IPS-20b (cell line): Measurements from ENCODE around the gene KIAA1755.

Experiments
- H3K27ac ChIP-seq: one replicate; pipeline ENCODE4 v1.5.1; 2013; ENCODE audit warnings: low read length
- H3K27me3 ChIP-seq: 2 replicates; pipeline ENCODE4 v1.6.1; 2013; ENCODE audit warnings: mild to moderate bottlenecking, low read length, inconsistent platforms; ENCODE audit not compliant: insufficient read depth
- H3K36me3 ChIP-seq: 2 replicates; pipeline ENCODE4 v1.6.1; 2013; ENCODE audit warnings: low read depth, mild to moderate bottlenecking, inconsistent platforms, low read length, moderate library complexity; ENCODE audit not compliant: insufficient read depth
- H3K4me1 ChIP-seq: 2 replicates; pipeline ENCODE4 v1.6.1; 2013; ENCODE audit warnings: mild to moderate bottlenecking, control low read depth, inconsistent platforms, low read length, moderate library complexity; ENCODE audit not compliant: insufficient read depth
- H3K4me3 ChIP-seq: 2 replicates; pipeline ENCODE4 v1.5.1; 2013; ENCODE audit warnings: mild to moderate bottlenecking, low read length, inconsistent platforms
- H3K9ac ChIP-seq: 2 replicates; pipeline ENCODE4 v1.6.1; 2013; ENCODE audit warnings: low read depth, mild to moderate bottlenecking, inconsistent platforms, low read length, moderate library complexity
- H3K9me3 ChIP-seq: 2 replicates; pipeline ENCODE4 v1.6.1; 2013; ENCODE audit warnings: mild to moderate bottlenecking, low read depth, low read length, inconsistent platforms; ENCODE audit not compliant: insufficient read depth

The KIAA1755 gene

GRCh38 chr20:38214256-38215193 is 46.0 kb downstream of the KIAA1755 start:
- no peaks in the 10 kb centered on the region for H3K36me3 ChIP-seq
- no peak overlapping the region for H3K4me3 ChIP-seq
- H3K27me3 ChIP-seq: no peaks in the 10 kb centered on the region; the same call in 1 of the 2 replicates
- no peak overlapping the region for H3K9ac ChIP-seq
- H3K27ac ChIP-seq: no peak overlapping the region
- H3K9me3 ChIP-seq: no peaks in the 10 kb centered on the region
- H3K4me1 ChIP-seq: no peaks in the 10 kb centered on the region

DNA sequence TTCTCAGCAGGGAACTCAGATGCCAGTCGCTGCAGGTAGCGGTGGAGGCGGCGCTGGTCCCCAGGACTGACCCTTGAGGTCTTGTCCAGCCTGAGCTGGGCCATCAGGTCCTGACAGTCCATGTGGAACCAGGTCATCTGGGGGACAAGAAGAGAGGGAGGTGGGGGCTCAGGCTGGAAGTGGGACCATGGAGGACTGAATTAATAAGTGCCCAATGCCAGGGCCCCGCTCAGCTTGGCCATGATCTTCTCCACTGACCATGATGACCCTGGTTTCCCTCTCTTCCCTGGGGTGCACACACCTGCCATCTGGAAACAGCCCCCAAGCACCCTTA is 47.0 kb downstream of the KIAA1755 start:
- Histone ChIP-seq H3K36me3 (no peaks in the 10 kb centered on the region), H3K9ac (no peak overlapping the region), H3K4me1 (no peaks in the 10 kb centered on the region), H3K27ac (no peak overlapping the region), H3K4me3 (no peak overlapping the region), H3K9me3 (no peaks in the 10 kb centered on the region), H3K27me3 (no peaks in the 10 kb centered on the region; the same call in 1 of the 2 replicates)

GRCh38 chr20:38212806-38213606 is 47.5 kb downstream of the KIAA1755 start:
- no peak overlapping the region for H3K4me3 ChIP-seq
- no peaks in the 10 kb centered on the region for H3K4me1 ChIP-seq
- no peaks in the 10 kb centered on the region for H3K27me3 ChIP-seq
- no peaks in the 10 kb centered on the region for H3K9me3 ChIP-seq
- no peaks in the 10 kb centered on the region for H3K36me3 ChIP-seq
- H3K9ac ChIP-seq: no peak overlapping the region
- H3K27ac ChIP-seq: no peak overlapping the region

DNA sequence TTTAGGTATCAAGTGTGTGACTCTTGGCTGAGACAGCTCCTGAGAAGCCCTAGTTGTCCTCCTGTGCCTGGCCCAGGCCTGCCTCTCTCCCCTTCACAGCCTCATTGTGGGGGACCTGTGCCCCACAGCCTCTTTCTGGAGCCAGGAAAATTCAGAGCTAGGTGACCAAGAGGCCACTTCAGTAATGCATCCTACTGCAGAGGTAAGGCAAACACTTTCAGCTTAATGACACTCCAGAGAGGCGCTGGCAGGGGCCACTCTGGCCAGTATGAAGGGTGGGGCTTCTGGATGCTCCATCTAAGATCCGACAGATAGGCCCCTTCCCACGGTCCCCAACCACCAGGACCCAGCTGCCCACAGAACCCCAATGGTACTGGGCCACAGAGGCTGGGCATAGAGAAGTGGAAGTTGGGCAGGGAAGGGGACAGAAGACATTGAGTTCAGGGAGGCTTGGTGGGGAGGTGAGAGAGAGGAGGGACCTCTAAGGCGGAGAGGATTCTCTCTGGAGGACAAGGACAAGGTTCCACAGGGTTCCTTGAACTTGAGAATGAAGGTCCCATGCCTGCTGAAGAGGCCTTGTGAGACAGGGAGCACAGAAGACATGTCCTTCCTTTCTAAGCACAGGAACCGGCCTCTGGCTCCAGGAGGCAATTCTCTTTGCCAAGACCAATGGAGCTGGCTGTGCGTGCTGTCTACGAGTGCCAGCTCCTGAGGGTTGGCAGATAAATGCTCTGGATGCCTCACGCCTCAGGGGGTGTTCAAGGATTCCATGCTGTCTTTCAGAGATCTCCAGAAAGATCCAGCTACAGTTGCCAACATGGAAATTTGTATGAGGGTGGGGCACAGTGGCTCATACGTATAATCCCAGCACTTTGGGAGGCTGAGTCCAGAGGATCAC is 49.1 kb downstream of the KIAA1755 start:
- Histone ChIP-seq H3K36me3 (no peaks in the 10 kb centered on the region), H3K4me3 (no peak overlapping the region), H3K4me1 (no peaks in the 10 kb centered on the region), H3K27me3 (no peaks in the 10 kb centered on the region), H3K27ac (no peak overlapping the region), H3K9me3 (no peaks in the 10 kb centered on the region), H3K9ac (no peak overlapping the region)

DNA sequence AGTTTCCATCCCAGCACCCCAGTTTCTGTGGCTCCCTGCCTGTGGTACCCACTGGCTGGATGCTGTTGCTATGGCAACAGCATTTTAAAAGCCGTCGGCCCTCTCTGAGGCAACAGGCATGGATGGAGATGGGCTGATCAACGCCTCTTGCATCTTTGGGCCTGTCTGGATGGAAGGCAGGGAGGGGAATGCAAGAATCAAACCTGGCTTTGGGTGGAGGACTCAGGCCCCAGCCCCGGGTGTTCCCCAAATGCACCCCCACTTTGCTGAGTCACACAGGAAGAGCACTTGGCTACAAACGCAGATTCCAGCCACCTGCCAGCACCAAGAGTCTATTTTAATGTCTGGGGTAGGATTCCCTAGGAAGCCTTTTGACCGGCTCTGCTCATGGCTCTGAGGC is 49.8 kb downstream of the KIAA1755 start:
- H3K4me3 ChIP-seq: no peak overlapping the region
- H3K27ac ChIP-seq: no peak overlapping the region
- H3K4me1 ChIP-seq: no peaks in the 10 kb centered on the region
- H3K9me3 ChIP-seq: no peaks in the 10 kb centered on the region
- H3K9ac ChIP-seq: no peak overlapping the region
- H3K27me3 ChIP-seq: no peaks in the 10 kb centered on the region
- H3K36me3 ChIP-seq: no peaks in the 10 kb centered on the region

DNA sequence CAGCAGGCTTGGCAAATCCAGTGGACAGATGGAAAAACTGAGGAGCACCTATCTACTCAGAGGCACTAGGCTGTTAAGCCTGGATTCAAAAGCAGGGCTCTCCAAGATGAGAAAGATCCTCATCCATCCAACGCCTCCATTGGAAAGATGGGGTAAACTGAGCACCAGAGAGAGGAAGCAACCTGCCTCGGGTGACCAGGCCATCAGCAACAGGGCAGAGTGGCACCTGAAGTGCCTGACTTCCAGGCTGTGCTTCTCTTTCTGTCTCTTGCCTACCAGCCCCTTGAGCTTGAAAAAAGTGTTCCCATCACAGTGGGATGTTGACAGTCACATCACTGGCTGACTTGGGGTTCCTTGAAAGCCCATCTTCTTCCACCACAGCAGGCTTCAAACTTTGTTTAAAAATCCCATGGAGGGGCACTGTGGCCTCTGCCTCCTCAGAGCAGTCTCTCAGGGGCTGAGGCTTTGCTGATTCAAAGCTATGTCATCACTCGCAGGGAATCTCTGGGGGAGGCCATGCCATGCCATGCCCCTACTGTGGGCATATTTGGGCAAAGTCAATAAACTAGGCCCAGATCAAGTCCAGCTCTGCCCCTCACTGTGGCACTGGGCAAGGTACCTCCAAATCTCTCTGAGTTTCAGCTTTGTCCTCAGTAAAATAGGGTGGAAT is 50.7 kb downstream of the KIAA1755 start:
- no peak overlapping the region for H3K27ac ChIP-seq
- no peaks in the 10 kb centered on the region for H3K27me3 ChIP-seq
- no peaks in the 10 kb centered on the region for H3K9me3 ChIP-seq
- H3K36me3 ChIP-seq: no peaks in the 10 kb centered on the region
- H3K4me1 ChIP-seq: no peaks in the 10 kb centered on the region
- H3K9ac ChIP-seq: no peak overlapping the region
- H3K4me3 ChIP-seq: no peak overlapping the region

- Histone ChIP-seq H3K36me3 (no peaks in the 10 kb centered on the region), H3K4me1 (no peaks in the 10 kb centered on the region), H3K4me3 (no peak overlapping the region), H3K27ac (no peak overlapping the region), H3K9ac (no peak overlapping the region), H3K9me3 (no peaks in the 10 kb centered on the region), H3K27me3 (no peaks in the 10 kb centered on the region)
Measured at GRCh38 chr20:38209054-38209675, 51.4 kb downstream of the KIAA1755 start.

GRCh38 chr20:38208523-38208922 is 52.0 kb downstream of the KIAA1755 start:
- H3K27me3 ChIP-seq: no peaks in the 10 kb centered on the region
- H3K36me3 ChIP-seq: no peaks in the 10 kb centered on the region
- H3K27ac ChIP-seq: no peak overlapping the region
- H3K4me3 ChIP-seq: no peak overlapping the region
- no peaks in the 10 kb centered on the region for H3K9me3 ChIP-seq
- H3K4me1 ChIP-seq: no peaks in the 10 kb centered on the region
- no peak overlapping the region for H3K9ac ChIP-seq

DNA sequence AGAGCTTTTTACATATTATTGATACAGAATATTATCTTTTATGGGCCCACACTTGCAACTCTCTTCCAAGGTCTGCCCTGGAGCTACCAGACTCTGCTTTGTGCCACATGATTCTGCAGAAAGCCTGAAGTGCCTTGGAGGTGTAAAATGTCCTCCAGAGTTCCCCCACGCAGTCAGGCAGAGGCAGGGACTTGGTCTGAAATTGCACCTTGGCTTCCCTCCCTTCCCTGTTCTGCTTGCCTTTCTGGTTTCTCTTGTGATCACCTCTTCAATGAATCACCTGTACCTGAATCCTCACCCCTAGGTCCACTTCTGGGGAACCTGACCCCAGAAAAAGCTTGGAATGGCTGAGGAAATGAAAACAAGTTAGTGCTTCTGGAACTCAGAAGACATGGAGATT is 52.4 kb downstream of the KIAA1755 start:
- Histone ChIP-seq H3K27me3 (no peaks in the 10 kb centered on the region), H3K9me3 (no peaks in the 10 kb centered on the region), H3K4me1 (no peaks in the 10 kb centered on the region), H3K9ac (no peak overlapping the region), H3K4me3 (no peak overlapping the region), H3K36me3 (no peaks in the 10 kb centered on the region), H3K27ac (no peak overlapping the region)

DNA sequence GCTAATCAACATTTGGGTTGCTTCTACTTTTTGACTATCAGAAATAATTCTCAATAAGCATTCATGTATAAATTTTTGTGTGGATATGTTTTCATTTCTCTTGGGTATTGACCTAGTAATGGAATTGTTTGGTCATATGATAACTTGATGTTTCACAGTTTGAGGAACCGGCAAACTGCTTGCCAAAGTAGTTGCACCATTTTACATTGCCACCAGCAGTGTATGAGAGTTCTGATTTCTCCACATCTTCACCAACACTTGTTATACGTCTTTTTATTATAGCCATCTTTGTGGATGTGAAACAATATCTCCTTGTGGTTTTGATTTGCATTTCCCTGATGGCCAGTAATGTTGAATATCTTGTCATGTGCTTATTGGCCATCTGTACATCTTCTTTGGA is 52.9 kb downstream of the KIAA1755 start:
- Histone ChIP-seq H3K4me1 (no peaks in the 10 kb centered on the region), H3K4me3 (no peak overlapping the region), H3K9me3 (no peaks in the 10 kb centered on the region)

GRCh38 chr20:38205001-38205400 is 55.5 kb downstream of the KIAA1755 start:
- H3K27me3 ChIP-seq: no peaks in the 10 kb centered on the region
- no peaks in the 10 kb centered on the region for H3K9me3 ChIP-seq
- H3K27ac ChIP-seq: no peak overlapping the region
- H3K9ac ChIP-seq: no peak overlapping the region
- no peaks in the 10 kb centered on the region for H3K4me1 ChIP-seq
- H3K4me3 ChIP-seq: no peak overlapping the region
- H3K36me3 ChIP-seq: no peaks in the 10 kb centered on the region

More for the DNA sequence above, 52.9 kb downstream of the KIAA1755 start:
- no peaks in the 10 kb centered on the region for H3K27me3 ChIP-seq
- H3K27ac ChIP-seq: no peak overlapping the region
- H3K36me3 ChIP-seq: no peaks in the 10 kb centered on the region
- no peak overlapping the region for H3K9ac ChIP-seq
